ENCODE measurements around the gene FAM216A.
"Not testable (repeated sequence)": the region's sequence is repeated elsewhere in the genome, so short reads cannot be mapped to it uniquely, and the experiment has no call there.

The FAM216A gene

GRCh38 chr12:110498984-110499706 lies 30.5 kb downstream of the FAM216A start:
- DNase-seq (ENCODE audit: low read depth, low spot score): no peak
- no peak overlapping the region for H3K4me3 ChIP-seq (ENCODE audit: low read length)
- H3K4me1 ChIP-seq (ENCODE audit: control insufficient read depth, insufficient read depth, low read length): no peaks in the 10 kb centered on the region
- H3K27ac ChIP-seq (ENCODE audit: low read length): no peak overlapping the region
- H3K27me3 ChIP-seq (ENCODE audit: control insufficient read depth, insufficient read depth, low read length): no peaks in the 10 kb centered on the region; the same call in 1 of the 2 replicates
- no peaks in the 10 kb centered on the region for H3K9me3 ChIP-seq (ENCODE audit: control insufficient read depth, insufficient read depth, low read length)
- no peaks in the 10 kb centered on the region for H3K36me3 ChIP-seq (ENCODE audit: control insufficient read depth, insufficient read depth, low read length)
- no CpG with 5 or more reads among the region's 4 CpGs for whole genome bisulfite sequencing (ENCODE audit: insufficient coverage, insufficient read length)

- Histone ChIP-seq H3K36me3 (ENCODE audit: control insufficient read depth, insufficient read depth, low read length) (no peaks in the 10 kb centered on the region), H3K4me3 (ENCODE audit: low read length) (peak overlapping the region; percentile 77), H3K27ac (ENCODE audit: low read length) (no peak overlapping the region), H3K27me3 (ENCODE audit: control insufficient read depth, insufficient read depth, low read length) (no peaks in the 10 kb centered on the region; the same call in 1 of the 2 replicates), H3K9me3 (ENCODE audit: control insufficient read depth, insufficient read depth, low read length) (no peaks in the 10 kb centered on the region), H3K4me1 (ENCODE audit: control insufficient read depth, insufficient read depth, low read length) (no peaks in the 10 kb centered on the region)
- no CpG with 5 or more reads among the region's 17 CpGs for WGBS (ENCODE audit: insufficient coverage, insufficient read length)
- no peak for DNase-seq (ENCODE audit: low read depth, low spot score)
Measured at GRCh38 chr12:110501399-110501751, 32.7 kb downstream of the FAM216A start.

GRCh38 chr12:110501752-110502738 lies 33.4 kb downstream of the FAM216A start, which contains the start of the genes RAD9B and VPS29:
Gene RAD9B, plus strand, starts transcription at chr12:110502331. Its CDS starts 7 bp downstream, at chr12:110502338.
Gene VPS29, minus strand, starts transcription at chr12:110502111. Its CDS starts 60 bp downstream, at chr12:110502051.
- H3K4me1 ChIP-seq (ENCODE audit: control insufficient read depth, insufficient read depth, low read length): no peaks in the 10 kb centered on the region
- no peak within 1 kb of the TSS for H3K27ac ChIP-seq (ENCODE audit: low read length)
- H3K4me3 ChIP-seq (ENCODE audit: low read length): peak within 1 kb of the TSS; percentile 77

GRCh38 chr12:110503432-110503831 lies 34.8 kb downstream of the FAM216A start:
- H3K27ac ChIP-seq (ENCODE audit: low read length): no peak overlapping the region
- H3K4me1 ChIP-seq (ENCODE audit: control insufficient read depth, insufficient read depth, low read length): no peaks in the 10 kb centered on the region
- no peaks in the 10 kb centered on the region; the same call in 1 of the 2 replicates for H3K27me3 ChIP-seq (ENCODE audit: control insufficient read depth, insufficient read depth, low read length)
- H3K4me3 ChIP-seq (ENCODE audit: low read length): no peak overlapping the region
- DNase-seq (ENCODE audit: low read depth, low spot score): no peak
- no peaks in the 10 kb centered on the region for H3K9me3 ChIP-seq (ENCODE audit: control insufficient read depth, insufficient read depth, low read length)
- no CpG with 5 or more reads among the region's 1 CpG for WGBS (ENCODE audit: insufficient coverage, insufficient read length)
- H3K36me3 ChIP-seq (ENCODE audit: control insufficient read depth, insufficient read depth, low read length): no peaks in the 10 kb centered on the region

More at GRCh38 chr12:110501752-110502738, 33.4 kb downstream of the FAM216A start, which contains the start of the genes RAD9B and VPS29:
- Histone ChIP-seq H3K9me3 (ENCODE audit: control insufficient read depth, insufficient read depth, low read length) (no peaks in the 10 kb centered on the region), H3K36me3 (ENCODE audit: control insufficient read depth, insufficient read depth, low read length) (no peaks in the 10 kb centered on the region), H3K27me3 (ENCODE audit: control insufficient read depth, insufficient read depth, low read length) (no peaks in the 10 kb centered on the region; the same call in 1 of the 2 replicates)
- DNase-seq (ENCODE audit: low read depth, low spot score): peak; percentile 96
- no CpG with 5 or more reads among the region's 61 CpGs for WGBS (ENCODE audit: insufficient coverage, insufficient read length)

- Histone ChIP-seq H3K36me3 (ENCODE audit: control insufficient read depth, insufficient read depth, low read length) (no peaks in the 10 kb centered on the region), H3K27me3 (ENCODE audit: control insufficient read depth, insufficient read depth, low read length) (no peaks in the 10 kb centered on the region; the same call in 1 of the 2 replicates), H3K9me3 (ENCODE audit: control insufficient read depth, insufficient read depth, low read length) (no peaks in the 10 kb centered on the region), H3K4me3 (ENCODE audit: low read length) (no peak overlapping the region), H3K4me1 (ENCODE audit: control insufficient read depth, insufficient read depth, low read length) (no peaks in the 10 kb centered on the region), H3K27ac (ENCODE audit: low read length) (no peak overlapping the region)
- no peak for DNase-seq (ENCODE audit: low read depth, low spot score)
- WGBS (ENCODE audit: insufficient coverage, insufficient read length): no CpG with 5 or more reads among the region's 3 CpGs
Measured at GRCh38 chr12:110505332-110505731, 36.7 kb downstream of the FAM216A start.

GRCh38 chr12:110508071-110508586 lies 39.5 kb downstream of the FAM216A start:
- no peak overlapping the region for H3K4me3 ChIP-seq (ENCODE audit: low read length)
- no peaks in the 10 kb centered on the region for H3K9me3 ChIP-seq (ENCODE audit: control insufficient read depth, insufficient read depth, low read length)
- WGBS (ENCODE audit: insufficient coverage, insufficient read length): no CpG with 5 or more reads among the region's 4 CpGs
- H3K36me3 ChIP-seq (ENCODE audit: control insufficient read depth, insufficient read depth, low read length): no peaks in the 10 kb centered on the region
- H3K27ac ChIP-seq (ENCODE audit: low read length): no peak overlapping the region
- no peak for DNase-seq (ENCODE audit: low read depth, low spot score)
- no peaks in the 10 kb centered on the region for H3K4me1 ChIP-seq (ENCODE audit: control insufficient read depth, insufficient read depth, low read length)
- H3K27me3 ChIP-seq (ENCODE audit: control insufficient read depth, insufficient read depth, low read length): no peaks in the 10 kb centered on the region

- Histone ChIP-seq H3K27me3 (ENCODE audit: control insufficient read depth, insufficient read depth, low read length) (no peaks in the 10 kb centered on the region), H3K36me3 (ENCODE audit: control insufficient read depth, insufficient read depth, low read length) (no peaks in the 10 kb centered on the region), H3K4me1 (ENCODE audit: control insufficient read depth, insufficient read depth, low read length) (no peaks in the 10 kb centered on the region), H3K27ac (ENCODE audit: low read length) (no peak overlapping the region), H3K9me3 (ENCODE audit: control insufficient read depth, insufficient read depth, low read length) (no peaks in the 10 kb centered on the region), H3K4me3 (ENCODE audit: low read length) (no peak overlapping the region)
- no peak for DNase-seq (ENCODE audit: low read depth, low spot score)
- WGBS (ENCODE audit: insufficient coverage, insufficient read length): no CpG with 5 or more reads among the region's 6 CpGs
Measured at GRCh38 chr12:110513842-110514241, 45.2 kb downstream of the FAM216A start.

GRCh38 chr12:110514363-110514762 lies 45.7 kb downstream of the FAM216A start:
- Histone ChIP-seq H3K4me3 (ENCODE audit: low read length) (no peak overlapping the region), H3K36me3 (ENCODE audit: control insufficient read depth, insufficient read depth, low read length) (no peaks in the 10 kb centered on the region), H3K27ac (ENCODE audit: low read length) (no peak overlapping the region), H3K4me1 (ENCODE audit: control insufficient read depth, insufficient read depth, low read length) (no peaks in the 10 kb centered on the region), H3K27me3 (ENCODE audit: control insufficient read depth, insufficient read depth, low read length) (no peaks in the 10 kb centered on the region), H3K9me3 (ENCODE audit: control insufficient read depth, insufficient read depth, low read length) (no peaks in the 10 kb centered on the region)
- no CpG with 5 or more reads among the region's 1 CpG for WGBS (ENCODE audit: insufficient coverage, insufficient read length)
- DNase-seq (ENCODE audit: low read depth, low spot score): no peak

GRCh38 chr12:110516995-110517394 lies 48.4 kb downstream of the FAM216A start:
- Histone ChIP-seq H3K27me3 (ENCODE audit: control insufficient read depth, insufficient read depth, low read length) (no peaks in the 10 kb centered on the region), H3K4me1 (ENCODE audit: control insufficient read depth, insufficient read depth, low read length) (no peaks in the 10 kb centered on the region), H3K4me3 (ENCODE audit: low read length) (no peak overlapping the region), H3K9me3 (ENCODE audit: control insufficient read depth, insufficient read depth, low read length) (no peaks in the 10 kb centered on the region), H3K36me3 (ENCODE audit: control insufficient read depth, insufficient read depth, low read length) (no peaks in the 10 kb centered on the region), H3K27ac (ENCODE audit: low read length) (no peak overlapping the region)
- WGBS (ENCODE audit: insufficient coverage, insufficient read length): no CpG with 5 or more reads among the region's 3 CpGs
- DNase-seq (ENCODE audit: low read depth, low spot score): no peak

- no CpG with 5 or more reads among the region's 8 CpGs for WGBS (ENCODE audit: insufficient coverage, insufficient read length)
- not testable (repeated sequence) for DNase-seq (ENCODE audit: low read depth, low spot score); H3K9me3 ChIP-seq (ENCODE audit: control insufficient read depth, insufficient read depth, low read length); H3K27ac ChIP-seq (ENCODE audit: low read length); H3K4me1 ChIP-seq (ENCODE audit: control insufficient read depth, insufficient read depth, low read length); H3K4me3 ChIP-seq (ENCODE audit: low read length); H3K27me3 ChIP-seq (ENCODE audit: control insufficient read depth, insufficient read depth, low read length); H3K36me3 ChIP-seq (ENCODE audit: control insufficient read depth, insufficient read depth, low read length)
Measured at GRCh38 chr12:110518014-110518413, 49.4 kb downstream of the FAM216A start.
